Gastrocnemius medialis (tissue), 4 donors: ENCODE results near the gene PTCD3. TPM values are rescaled to one million over a fixed set of nuclear protein-coding genes. Genes with fewer than 3 reads are reported as not detected.
A peak's percentile ranks its signal among the peaks of the same experiment; 100 is the strongest.

Source experiments
- ATAC-seq, 2 donors: fragments of 150-250 bp; one replicate each; pipeline ENCODE4 v1.9.1; 2016
- DNase-seq, 2 donors: peaks; one replicate each; pipeline ENCODE4 v3.0.0-alpha.2; 2019
- H3K27ac ChIP-seq, 4 donors: fragments of 200-600 bp; sonication (generic); 1 replicate in 1 of 4; 2 replicates in 3 of 4; pipeline ENCODE4 v1.5.1; 2016 to 2018; ENCODE audit warnings: mild to moderate bottlenecking in 2 of 4, moderate library complexity in 1 of 4
- H3K27me3 ChIP-seq, 3 donors: fragments of 200-600 bp; sonication (generic) in 2 of 3; 1 replicate in 1 of 3; 2 replicates in 2 of 3; pipeline versions ENCODE4 v1.5.1 to v1.6.0; 2016 to 2019; ENCODE audit warnings: mild to moderate bottlenecking in 1 of 3, moderate library complexity in 1 of 3
- H3K36me3 ChIP-seq, 2 donors: fragments of 200-600 bp; sonication (generic) in 1 of 2; one replicate each; pipeline ENCODE4 v1.5.1; 2017 to 2018
- H3K4me1 ChIP-seq, 2 donors: fragments of 200-600 bp; sonication (generic) in 1 of 2; one replicate each; pipeline ENCODE4 v1.5.1; 2016 to 2017; ENCODE audit warnings: mild to moderate bottlenecking in 2 of 2
- H3K4me3 ChIP-seq, 4 donors: fragments of 200-600 bp; sonication (generic) in 3 of 4; 1 replicate in 1 of 4; 2 replicates in 3 of 4; pipeline ENCODE4 v1.5.1; 2016 to 2019; ENCODE audit warnings: mild to moderate bottlenecking in 2 of 4
- H3K9me3 ChIP-seq, 3 donors: fragments of 200-600 bp; sonication (generic) in 2 of 3; 1 replicate in 1 of 3; 2 replicates in 2 of 3; pipeline ENCODE4 v1.5.1; 2016 to 2019
- POLR2A ChIP-seq, 2 donors: fragments of 450-650 bp; IDR thresholded peaks; one replicate each; pipeline ENCODE4 v1.6.1; 2017; ENCODE audit warnings: antibody characterized with exemption in 2 of 2, mild to moderate bottlenecking in 2 of 2, moderate library complexity in 2 of 2
- in situ Hi-C, 4 donors: fragments of 200-750 bp; cut with MboI; loops; one replicate each; pipeline versions ENCODE4 v1.15.0 to v1.8.0; 2017; ENCODE audit warnings: low sequenced_read_pairs in 4 of 4
- intact Hi-C: fragments of 100-400 bp; cut with DNase I; formaldehyde crosslinking; loops from one replicate; pipeline ENCODE4 v1.15.1; 2023; ENCODE audit warnings: low total_unique reads
- total RNA-seq, 4 donors: library from RNA; depleted of rRNA; stranded (reverse); fragments of >200 nt; gene quantifications; one replicate each; pipeline versions ENCODE4 v1.1.0 to v1.2.3, GENCODE V29; 2016
- TF ChIP-seq, protein P1 (sequence below), 5 experiments: fragments of 450-650 bp in 3 of 5; fragments of 200-600 bp in 2 of 5; sonication (generic) in 2 of 5; IDR thresholded peaks in 4 of 5; conservative IDR thresholded peaks in 1 of 5; 1 replicate in 4 of 5; 2 replicates in 1 of 5; pipeline ENCODE4 v1.5.1; 2016 to 2019; ENCODE audit warnings: antibody characterized with exemption in 5 of 5, mild to moderate bottlenecking in 3 of 5, moderate library complexity in 3 of 5

The PTCD3 gene
- total RNA-seq, result 100 to 1,000 TPM in 1 of 4 donors, 10 to 100 TPM in 3; 55.5 to 111 (median 68.2) TPM

DNA sequence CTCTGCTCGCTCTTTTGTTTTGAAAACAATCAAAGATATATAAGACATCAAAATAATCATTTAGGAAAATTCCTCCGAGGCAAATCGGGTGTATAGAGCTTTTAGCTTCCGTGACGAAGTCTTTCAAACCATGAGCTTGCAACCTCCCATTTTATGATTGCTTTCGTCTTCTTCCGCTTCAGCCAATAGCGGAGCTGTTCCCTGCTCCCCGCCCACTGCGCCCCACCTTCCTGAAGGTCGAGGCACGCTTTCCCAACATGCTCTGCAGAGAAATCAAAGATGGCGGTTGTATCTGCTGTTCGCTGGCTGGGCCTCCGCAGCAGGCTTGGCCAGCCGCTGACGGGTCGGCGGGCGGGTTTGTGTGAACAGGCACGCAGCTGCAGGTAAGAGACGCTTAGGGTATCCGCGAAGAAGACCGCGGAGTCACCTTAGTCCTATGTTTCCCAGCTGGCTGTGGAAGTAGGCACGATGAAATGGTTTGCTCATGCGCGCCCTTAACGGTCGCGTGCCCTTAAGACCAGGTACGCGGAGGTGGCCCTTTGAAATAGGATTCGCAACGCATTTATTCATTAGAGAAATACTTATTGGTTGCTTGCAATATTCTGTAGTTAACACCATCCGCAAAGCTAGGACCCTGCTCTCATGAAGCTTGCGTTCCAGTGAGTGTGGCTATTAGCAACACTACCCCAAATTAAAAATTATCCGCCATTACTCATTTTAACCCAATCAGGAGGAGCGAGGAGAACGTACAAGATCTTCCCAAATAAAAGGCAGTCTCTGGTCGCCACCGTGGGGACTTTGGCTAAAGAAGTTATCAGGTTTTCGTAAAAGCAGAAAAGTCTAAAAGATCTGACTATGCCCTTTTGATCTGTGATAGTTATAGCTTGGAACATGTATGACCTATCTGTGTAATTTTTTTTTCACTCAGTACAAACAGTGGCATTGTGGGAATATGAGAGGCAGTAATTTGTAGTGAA lies at the start of gene PTCD3:
PTCD3 (plus strand) TSS at position 267 of the 977 bp plus-strand sequence; CDS start at position 280, 13 bp downstream.
- H3K4me3 ChIP-seq, result peak within 1 kb of the TSS; percentile 75 to 96 (median 92)
- peak; percentile 74 to 85 for TF ChIP-seq POLR2A (IDR thresholded peaks at IDR 0.05)
- TF ChIP-seq, protein P1, sequence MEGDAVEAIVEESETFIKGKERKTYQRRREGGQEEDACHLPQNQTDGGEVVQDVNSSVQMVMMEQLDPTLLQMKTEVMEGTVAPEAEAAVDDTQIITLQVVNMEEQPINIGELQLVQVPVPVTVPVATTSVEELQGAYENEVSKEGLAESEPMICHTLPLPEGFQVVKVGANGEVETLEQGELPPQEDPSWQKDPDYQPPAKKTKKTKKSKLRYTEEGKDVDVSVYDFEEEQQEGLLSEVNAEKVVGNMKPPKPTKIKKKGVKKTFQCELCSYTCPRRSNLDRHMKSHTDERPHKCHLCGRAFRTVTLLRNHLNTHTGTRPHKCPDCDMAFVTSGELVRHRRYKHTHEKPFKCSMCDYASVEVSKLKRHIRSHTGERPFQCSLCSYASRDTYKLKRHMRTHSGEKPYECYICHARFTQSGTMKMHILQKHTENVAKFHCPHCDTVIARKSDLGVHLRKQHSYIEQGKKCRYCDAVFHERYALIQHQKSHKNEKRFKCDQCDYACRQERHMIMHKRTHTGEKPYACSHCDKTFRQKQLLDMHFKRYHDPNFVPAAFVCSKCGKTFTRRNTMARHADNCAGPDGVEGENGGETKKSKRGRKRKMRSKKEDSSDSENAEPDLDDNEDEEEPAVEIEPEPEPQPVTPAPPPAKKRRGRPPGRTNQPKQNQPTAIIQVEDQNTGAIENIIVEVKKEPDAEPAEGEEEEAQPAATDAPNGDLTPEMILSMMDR (IDR thresholded peaks at IDR 0.05 in 4 of 5, conservative IDR thresholded peaks at IDR 0.05 in 1 of 5), result no peak
- H3K4me1 ChIP-seq, result peaks cover 27 to 36% of the 10 kb centered on the region in 2 donors
- H3K27ac ChIP-seq, result peak within 1 kb of the TSS; percentile 89 to 96 (median 93)
- DNase-seq (peak; percentile 93 to 95), ATAC-seq (peak; percentile 92 to 96)
- peaks cover 0 to 28% of the 10 kb centered on the region in 2 donors for H3K36me3 ChIP-seq
- intact Hi-C loops, result no loop called here
- no peaks in the 10 kb centered on the region for H3K27me3 ChIP-seq
- in situ Hi-C loops, result no loop called here
- no peaks in the 10 kb centered on the region for H3K9me3 ChIP-seq

DNA sequence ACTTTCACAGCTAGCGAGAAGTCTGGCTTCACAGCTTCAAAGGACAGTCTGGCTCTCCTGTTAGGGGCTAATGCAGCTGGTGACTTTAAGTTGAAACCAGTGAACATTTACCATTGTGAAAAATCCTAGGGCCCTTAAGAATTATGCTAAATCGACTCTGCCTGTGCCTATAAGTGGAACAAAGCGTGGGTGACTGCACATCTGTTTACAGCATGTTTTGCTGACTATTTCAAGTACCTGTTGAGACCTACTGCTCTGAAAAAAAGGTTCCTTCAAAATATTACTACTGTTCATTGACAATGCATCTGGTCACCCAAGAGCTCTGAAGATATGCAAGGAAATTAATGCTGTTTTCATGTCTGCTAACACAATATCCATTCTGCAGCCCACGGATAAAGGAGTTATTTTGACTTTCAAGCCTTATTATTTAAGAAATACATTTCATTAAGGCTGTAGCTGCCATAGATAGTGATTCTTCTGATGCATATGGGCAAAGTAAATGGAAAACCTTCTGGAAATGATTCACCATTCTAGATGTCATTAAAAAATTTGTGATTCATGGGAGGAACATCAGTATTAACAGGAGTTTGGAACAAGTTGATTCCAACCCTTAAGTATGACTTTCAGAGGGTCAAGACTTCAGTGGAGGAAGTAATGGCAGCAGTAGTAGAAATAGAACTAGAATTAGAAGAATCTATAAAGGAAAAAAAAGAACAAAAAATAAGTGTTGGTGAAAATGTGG lies 49.3 kb upstream of the PTCD3 start:
- Histone ChIP-seq H3K36me3 (peaks cover 4 to 38% of the 10 kb centered on the region in 2 donors), H3K27ac (no peak overlapping the region), H3K4me1 (no peaks in the 10 kb centered on the region), H3K4me3 (no peak overlapping the region), H3K27me3 (no peaks in the 10 kb centered on the region), H3K9me3 (no peaks in the 10 kb centered on the region)
- ATAC-seq (no peak), DNase-seq (no peak)
- no peak for TF ChIP-seq POLR2A (IDR thresholded peaks at IDR 0.05)
- TF ChIP-seq, protein P1 (IDR thresholded peaks at IDR 0.05 in 4 of 5, conservative IDR thresholded peaks at IDR 0.05 in 1 of 5), result no peak
- intact Hi-C loops (no loop called here), in situ Hi-C loops (no loop called here)

DNA sequence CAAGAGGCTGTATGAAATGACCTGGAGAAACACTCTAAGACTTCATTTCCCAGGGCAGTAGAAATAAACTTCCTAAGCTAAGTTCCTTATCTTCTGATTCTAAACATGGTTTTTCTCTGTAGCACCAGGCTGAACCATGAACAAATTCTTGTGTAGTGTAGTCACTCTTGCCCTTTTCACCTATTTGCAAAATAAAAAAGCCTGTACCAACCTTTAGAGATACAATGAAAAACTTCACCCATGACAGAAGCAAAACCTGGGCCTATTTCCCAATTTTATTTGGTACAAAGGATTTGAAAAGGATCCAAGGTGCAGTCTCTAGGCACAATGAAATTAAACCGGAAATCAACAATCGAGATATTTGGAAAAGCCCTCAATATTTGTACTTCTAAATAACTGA lies 44.0 kb upstream of the PTCD3 start:
- Histone ChIP-seq H3K27ac (peak overlapping the region in 2 of 4 donors; percentile 24 to 35), H3K9me3 (no peaks in the 10 kb centered on the region), H3K36me3 (peaks cover 0 to 32% of the 10 kb centered on the region in 2 donors), H3K4me1 (peaks cover 0 to 3% of the 10 kb centered on the region in 2 donors), H3K27me3 (no peaks in the 10 kb centered on the region), H3K4me3 (no peak overlapping the region)
- in situ Hi-C loops (no loop called here), intact Hi-C loops (no loop called here)
- no peak for ATAC-seq
- no peak for DNase-seq
- TF ChIP-seq, protein P1 (IDR thresholded peaks at IDR 0.05 in 4 of 5, conservative IDR thresholded peaks at IDR 0.05 in 1 of 5), result no peak
- no peak for TF ChIP-seq POLR2A (IDR thresholded peaks at IDR 0.05)

DNA sequence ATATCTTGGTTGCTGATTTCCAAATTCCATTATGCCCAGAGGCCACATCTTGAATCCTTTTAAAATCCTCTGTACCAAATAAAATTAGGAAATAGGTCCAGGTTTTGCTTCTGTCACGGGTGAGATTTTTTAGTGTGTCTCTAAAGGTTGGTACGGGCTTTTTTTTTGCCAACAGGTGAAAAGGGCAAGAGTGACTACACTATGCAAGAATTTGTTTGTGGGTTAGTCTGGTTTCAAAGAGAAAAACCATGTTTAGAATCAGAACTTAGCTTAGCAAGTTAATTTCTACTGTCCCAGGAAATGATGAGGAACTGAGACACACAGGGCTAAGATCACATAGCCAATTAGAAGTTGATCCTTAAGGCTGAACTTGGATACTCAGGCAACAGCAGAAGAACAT lies 42.0 kb upstream of the PTCD3 start:
- DNase-seq, result no peak
- intact Hi-C loops, result no loop called here

More for the DNA sequence above, 42.0 kb upstream of the PTCD3 start:
- Histone ChIP-seq H3K27me3 (no peaks in the 10 kb centered on the region), H3K9me3 (no peaks in the 10 kb centered on the region), H3K27ac (peak overlapping the region in 3 of 4 donors; percentile 10 to 86 (median 25)), H3K36me3 (peaks cover 0 to 36% of the 10 kb centered on the region in 2 donors), H3K4me3 (no peak overlapping the region), H3K4me1 (peaks cover 8 to 16% of the 10 kb centered on the region in 2 donors)
- ATAC-seq, result no peak
- in situ Hi-C loops, result no loop called here
- TF ChIP-seq POLR2A (IDR thresholded peaks at IDR 0.05), result no peak
